Activated naive CD4-positive, alpha-beta T cell treated with anti-CD3 and anti-CD28 coated beads, Interleukin-2, amount 50 U/mL, for 16 hours (primary cell): ENCODE measurements around the gene VWA7.

Experiments
- DNase-seq: peaks from one replicate; pipeline ENCODE4 v3.0.0-alpha.2; 2020

The VWA7 gene

DNA sequence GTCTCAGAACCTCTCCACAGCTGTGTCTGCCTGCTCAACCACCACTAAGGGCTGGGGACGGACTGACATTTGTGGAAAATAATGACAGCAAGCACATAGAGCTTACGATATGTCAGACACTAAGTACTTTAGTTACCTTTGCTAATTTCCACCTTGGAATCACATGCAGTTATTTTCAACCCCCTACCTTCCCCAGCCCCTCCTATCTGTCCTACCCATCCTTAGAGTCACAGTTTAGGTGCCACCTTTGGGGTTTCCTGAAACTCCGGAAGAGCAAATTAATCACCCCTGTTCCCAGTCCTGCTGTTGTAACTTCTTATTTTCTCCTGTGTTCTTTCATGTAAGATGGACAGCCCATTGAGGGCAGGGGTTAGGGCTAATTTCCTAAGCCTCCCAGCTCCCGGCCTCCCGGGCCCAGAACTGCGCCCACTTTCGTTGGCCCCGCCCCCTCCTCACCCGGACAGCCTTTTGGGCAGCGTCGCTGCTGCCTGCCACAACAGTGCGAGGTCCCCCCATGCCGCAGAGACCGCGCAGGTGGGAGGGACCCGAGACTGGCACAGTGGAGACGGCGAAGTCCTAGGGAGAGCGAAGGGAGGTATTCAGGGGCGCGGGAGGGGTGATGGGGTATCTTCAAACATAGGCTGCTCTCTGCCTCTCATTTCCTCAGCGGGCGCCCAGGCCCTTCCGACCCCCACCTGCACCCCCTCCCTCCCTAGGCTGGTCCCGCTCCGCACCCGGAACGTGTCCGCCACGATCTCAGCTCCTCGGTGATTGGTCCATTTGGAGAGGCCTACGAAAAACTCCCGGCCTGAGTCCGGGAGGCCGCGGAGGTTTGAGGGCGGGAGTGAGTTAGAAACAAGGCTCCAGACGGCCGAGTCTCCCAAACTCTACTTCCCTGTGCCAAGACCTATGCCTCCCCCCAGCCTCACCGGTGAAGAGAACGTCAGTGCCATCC lies 49.1 kb downstream of the VWA7 start:
- DNase-seq, result no peak

DNA sequence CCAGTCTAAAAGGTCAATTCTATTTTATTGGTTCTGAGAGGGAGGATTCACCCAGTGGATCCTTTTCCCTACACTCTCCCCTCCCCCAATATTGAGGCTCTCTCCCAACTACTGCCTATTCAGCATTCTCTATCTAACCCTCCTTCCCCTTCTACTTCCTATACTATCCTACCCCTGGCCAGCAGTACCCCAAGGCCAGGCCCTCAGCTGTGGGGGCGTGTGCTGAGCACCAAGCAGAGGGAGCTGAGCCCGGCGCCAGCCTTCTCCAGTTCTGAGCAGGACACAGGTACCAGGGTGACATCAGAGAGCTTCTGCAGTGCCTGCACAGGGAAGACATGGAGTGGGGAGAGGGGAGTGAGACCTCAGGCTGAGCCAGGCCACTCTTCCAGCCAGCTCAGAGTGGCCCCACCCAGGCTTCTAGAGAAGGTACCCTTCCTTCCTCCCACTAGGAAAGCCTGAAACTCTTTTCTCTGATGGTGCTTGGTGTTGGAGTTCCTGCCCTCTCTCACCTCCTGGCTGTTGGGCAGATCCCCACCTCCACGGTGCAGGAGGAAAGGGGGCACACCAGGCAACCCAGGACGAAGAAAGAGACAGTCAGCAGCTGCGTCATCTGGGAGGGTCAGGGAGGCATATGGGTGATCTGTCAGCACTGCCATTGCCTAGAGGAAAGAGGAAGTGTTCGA lies 50.0 kb downstream of the VWA7 start:
- DNase-seq, result no peak

DNA sequence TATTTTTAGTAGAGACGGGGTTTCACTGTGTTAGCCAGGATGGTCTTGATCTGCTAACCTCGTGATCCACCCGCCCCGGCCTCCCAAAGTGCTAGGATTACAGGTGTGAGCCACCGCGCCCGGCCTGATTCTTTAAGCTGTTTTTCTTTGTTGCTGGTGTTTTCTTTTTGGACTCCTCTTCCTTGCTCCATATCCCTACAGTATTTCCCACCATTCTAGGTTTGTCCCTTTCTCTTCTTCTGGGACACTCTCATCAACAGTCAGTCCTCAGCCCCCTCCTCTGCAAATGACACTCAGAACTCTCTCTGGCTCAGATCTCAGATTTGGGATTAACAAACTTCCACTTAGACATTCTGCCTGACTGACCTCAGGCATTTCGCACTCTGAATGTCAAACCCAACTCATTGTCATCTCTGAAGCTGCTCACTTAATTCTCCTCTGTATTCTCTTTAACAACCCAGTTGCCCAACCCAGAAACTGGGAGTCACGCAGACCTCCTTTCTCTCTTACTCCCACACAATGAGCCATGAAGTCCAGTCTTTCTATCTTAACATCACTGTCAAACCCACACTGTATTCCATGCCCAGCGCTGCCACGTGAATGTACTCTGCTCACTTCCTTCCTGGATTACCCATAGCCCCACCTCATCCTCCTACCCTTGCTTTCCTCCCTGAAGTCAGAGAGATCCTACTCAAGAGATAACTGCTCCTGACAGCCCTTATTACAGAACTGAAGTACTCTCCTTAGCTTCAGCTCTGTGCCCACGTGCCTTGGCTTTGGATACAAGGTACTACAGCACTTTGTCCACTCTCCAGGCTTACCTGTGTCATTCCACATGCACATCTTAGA lies 51.4 kb downstream of the VWA7 start:
- DNase-seq, result no peak

DNA sequence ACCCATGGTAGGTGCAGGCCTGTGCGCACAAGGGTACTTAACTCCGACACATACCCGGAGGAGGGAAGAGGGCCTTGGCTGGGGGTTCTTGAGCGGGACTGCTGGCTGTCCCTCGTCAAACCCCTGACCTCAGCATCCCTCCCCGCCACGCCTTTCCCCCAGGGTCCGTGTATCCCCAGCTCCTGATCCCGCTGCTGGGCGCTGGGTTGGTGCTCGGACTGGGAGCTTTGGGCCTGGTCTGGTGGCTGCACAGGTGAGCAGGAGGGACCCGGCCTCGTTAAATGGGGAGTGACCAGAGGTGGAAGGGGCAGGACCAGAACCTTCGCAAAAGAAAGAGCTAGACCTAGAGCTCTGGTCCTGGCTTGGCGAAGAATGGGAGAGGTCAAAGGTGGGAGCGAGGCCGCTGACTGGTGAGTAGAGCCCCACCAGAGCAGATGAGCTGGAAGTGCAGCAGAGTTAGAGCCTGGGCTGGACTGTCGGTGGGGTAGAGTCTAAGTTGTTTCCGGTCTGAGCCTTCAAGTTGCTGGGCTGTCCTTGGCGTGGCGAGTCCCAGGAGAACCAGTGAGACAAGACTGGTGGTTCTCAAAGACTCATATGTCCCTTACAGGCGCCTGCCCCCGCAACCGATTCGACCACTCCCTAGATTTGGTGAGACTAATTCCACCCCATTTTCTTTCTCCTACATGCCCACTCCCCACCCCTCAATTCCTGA lies 53.0 kb downstream of the VWA7 start:
- DNase-seq, result no peak

DNA sequence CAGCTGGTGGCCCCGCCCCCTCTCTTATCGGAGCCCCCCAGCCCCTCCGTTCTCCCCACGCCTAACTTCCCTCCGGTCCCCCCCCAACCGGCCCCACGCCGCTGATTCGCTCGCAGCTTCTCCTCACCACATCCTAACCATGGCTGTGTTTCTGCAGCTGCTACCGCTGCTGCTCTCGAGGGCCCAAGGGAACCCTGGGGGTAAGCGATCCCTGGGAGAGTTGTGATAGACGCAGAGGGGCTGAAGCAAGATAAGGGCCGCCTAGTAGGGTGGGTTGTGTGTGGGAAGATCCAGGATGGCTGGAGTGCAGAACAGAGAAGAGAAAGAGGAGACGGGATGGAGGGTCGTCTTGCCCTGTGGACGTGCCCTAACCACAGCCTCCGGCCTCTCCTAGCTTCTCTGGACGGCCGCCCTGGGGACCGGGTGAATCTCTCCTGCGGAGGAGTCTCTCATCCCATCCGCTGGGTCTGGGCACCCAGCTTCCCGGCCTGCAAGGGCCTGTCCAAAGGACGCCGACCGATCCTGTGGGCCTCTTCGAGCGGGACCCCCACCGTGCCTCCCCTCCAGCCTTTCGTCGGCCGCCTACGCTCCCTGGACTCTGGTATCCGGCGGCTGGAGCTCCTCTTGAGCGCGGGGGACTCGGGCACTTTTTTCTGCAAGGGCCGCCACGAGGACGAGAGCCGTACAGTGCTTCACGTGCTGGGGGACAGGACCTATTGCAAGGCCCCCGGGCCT lies 53.7 kb downstream of the VWA7 start, which contains the start of gene MPIG6B:
Gene MPIG6B (plus strand): TSS at position 129 of the 735 bp plus-strand sequence. CDS start 11 bp downstream, at position 140.
- no peak for DNase-seq

DNA sequence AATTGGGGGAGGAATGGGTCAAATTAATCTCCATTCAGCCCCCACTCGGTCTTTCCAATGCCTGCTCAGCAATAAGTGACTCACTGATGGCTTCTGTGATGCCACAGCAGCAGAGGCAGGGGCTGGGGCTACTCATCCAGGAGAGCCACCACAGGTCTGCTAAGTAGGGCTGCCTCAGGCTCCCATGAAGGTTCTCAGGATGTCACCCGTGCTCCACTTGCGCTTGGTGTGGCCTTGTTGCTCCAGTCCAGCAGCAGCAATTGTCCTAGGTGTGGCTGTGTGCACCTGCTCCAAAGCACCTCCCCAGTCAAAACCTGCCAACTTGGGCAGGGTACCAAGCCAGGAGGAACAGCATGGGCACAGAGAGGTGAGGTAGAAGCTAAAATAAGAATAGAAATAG lies 55.0 kb downstream of the VWA7 start:
- DNase-seq, result no peak

DNA sequence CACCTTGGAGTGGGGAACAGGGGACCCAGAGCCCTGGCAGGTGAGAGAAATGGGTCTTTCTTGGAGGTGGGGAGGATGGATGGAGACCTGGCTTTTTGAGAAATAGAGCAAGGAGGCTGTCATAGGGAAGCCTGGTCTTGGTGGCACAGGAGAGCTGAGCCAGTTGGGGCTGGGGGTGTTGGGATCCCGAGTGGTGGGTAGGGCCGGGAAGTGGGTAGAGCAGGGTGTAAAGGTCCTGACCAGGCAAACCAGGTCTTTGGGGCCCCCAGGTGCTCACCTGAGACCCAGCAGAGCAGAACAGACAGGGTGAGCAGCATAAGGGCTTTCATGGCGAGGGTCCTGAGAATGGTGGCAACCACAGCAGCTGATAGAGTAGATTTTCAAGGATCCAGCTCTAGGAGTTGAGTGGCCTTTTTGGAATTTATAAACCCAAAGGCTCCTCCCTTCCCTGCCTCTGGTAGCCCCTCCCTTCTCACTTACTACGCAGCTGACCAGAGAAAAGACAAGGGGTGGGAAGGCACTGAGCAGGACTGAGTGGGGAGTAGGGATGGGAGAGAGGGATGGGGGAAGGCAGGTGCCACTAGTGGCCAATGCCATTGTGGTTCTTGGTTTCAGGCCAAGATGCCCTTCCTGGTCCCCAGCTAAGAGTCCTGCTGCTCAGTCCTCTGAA lies 55.6 kb downstream of the VWA7 start, which contains the start of gene LY6G6C:
Gene LY6G6C (minus strand): TSS at position 396 of the 670 bp plus-strand sequence. CDS start 67 bp downstream, at position 329.
- no peak for DNase-seq

DNA sequence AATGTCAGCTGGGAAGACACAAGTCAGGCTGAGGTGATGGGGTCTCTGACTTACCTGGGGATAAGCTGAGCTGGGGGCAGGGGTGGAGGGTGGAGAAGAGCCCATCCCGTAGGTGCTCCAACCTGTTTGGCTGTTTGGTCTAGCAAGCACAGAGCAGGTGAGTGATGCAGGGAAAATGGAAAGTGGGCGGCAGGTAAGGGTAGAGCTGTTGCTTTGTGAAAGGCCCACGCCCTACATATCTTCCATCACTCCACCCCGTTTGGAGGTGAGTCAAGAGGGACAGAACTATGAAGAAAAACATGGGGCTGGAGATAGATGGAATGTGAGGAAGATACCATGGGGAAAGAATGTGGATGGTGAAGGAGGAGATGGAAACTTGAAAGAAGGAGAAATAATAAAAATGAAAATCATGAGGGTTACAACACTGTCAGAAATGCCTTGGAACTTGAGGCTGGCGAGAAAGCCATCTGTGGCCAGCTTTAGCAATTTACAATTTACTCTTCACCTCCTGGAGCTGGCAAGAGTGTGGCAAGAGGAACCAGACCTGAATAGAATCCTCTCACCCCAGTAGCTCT lies 56.8 kb downstream of the VWA7 start:
- no peak for DNase-seq

DNA sequence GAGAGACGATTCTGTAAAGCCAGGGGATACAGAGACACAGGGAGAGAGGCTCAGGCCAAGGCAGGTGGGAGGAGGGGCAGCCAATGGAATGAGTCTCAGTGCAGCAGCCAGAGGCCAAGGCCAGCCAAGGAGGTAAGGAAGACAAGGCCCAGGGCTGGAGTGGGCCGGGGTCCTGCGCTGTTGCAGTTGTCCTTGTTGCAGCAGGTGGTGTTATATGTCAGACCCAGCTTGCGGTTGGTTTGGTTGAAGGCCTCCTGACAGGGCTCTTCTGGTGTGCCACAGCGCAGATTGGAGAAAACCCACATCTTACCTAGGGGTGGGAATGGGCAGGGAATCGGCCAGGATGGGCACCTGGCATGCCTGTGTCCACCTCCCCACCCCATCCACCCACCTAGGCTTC lies 58.1 kb downstream of the VWA7 start:
- DNase-seq, result no peak

DNA sequence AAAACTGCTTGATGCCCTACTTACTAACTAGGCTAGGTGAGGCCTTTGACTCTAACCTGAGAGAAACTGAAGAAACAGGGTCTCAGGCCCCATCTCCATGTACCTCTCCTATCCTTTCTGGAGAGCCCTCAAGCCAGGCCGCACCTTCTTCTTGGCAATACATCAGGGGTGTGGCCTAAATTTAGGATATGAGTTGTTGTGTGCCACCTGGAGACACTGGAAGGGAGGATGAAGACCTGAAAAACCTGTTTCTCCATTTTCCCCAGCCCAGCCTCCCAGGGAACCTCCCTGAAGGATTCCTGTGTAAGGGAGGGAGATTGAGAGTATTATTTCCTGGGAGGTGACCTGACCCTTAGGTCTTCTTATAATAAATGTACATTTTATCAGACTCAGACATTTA lies 58.9 kb downstream of the VWA7 start:
- DNase-seq, result no peak

DNA sequence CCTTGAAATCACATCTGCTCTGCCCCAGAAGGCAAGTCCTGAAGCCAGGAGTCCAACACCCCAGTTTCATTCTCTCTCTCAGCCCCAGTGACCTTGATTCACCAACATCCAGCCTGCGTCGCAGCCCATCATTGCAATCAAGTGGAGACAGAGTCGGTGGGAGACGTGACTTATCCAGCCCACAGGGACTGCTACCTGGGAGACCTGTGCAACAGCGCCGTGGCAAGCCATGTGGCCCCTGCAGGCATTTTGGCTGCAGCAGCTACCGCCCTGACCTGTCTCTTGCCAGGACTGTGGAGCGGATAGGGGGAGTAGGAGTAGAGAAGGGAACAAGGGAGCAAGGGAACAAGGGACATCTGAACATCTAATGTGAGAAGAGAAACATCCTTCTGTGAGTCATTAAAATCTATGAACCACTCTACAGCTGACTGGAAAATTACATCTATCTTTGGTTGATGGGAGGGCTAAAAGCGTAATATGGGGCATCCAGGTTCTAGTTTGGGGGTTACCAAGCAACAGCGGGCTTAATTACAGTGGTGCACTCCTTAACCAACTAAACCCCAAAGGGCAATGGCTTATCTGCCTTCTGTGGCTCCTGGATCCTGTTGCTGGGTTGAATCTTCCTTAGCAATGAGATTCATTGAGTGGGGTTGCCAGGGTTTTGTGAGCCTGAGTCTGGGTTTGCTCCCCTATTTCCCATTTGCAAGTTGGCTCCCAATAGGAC lies 59.5 kb downstream of the VWA7 start:
- DNase-seq, result no peak
